ENCODE results near the gene AOPEP. TPM values are rescaled to one million over a fixed set of nuclear protein-coding genes. Genes with fewer than 3 reads are reported as not detected.

The AOPEP gene
- total RNA-seq, 1 experiment from 2014 or later: 15.0 TPM

GRCh38 chr9:95036676-95037075 lies 310.2 kb downstream of the AOPEP start:
- H3K79me1 ChIP-seq (ENCODE audit: insufficient read depth, low read depth, low read length, poor library complexity, severe bottlenecking): no peaks in the 10 kb centered on the region
- no peak overlapping the region for H2BK5ac ChIP-seq (ENCODE audit: insufficient read length, low read length)
- H3K23ac ChIP-seq (ENCODE audit: insufficient read length, low read depth, low read length): no peak overlapping the region
- no peaks in the 10 kb centered on the region for H3K27me3 Mint-ChIP-seq (ENCODE audit: low read depth)
- no peak overlapping the region for H2BK120ac ChIP-seq (ENCODE audit: low read depth, low read length, poor library complexity, severe bottlenecking)
- no CpG with 5 or more reads among the region's 2 CpGs for WGBS (ENCODE audit: extremely low coverage, insufficient read length, low lambda C conversion rate)
- no peak overlapping the region for H3K56ac ChIP-seq (ENCODE audit: insufficient read length, low read depth, low read length)
- H3K4ac ChIP-seq (ENCODE audit: low read depth, low read length): no peak overlapping the region
- H3K9me3 Mint-ChIP-seq: no peaks in the 10 kb centered on the region
- H2BK12ac ChIP-seq (ENCODE audit: insufficient read length, low read depth, low read length): no peak overlapping the region
- no peak overlapping the region for H4K8ac ChIP-seq (replicated peaks; ENCODE audit: insufficient read length, low read depth, low read length)
- H2AK5ac ChIP-seq (ENCODE audit: insufficient read length, low read length): no peak overlapping the region
- H3K14ac ChIP-seq (ENCODE audit: insufficient read depth, low read length): no peak overlapping the region
- H3K27me3 ChIP-seq (ENCODE audit: insufficient read depth, low read length): no peaks in the 10 kb centered on the region
- H4K91ac ChIP-seq (ENCODE audit: insufficient read length, low read depth, low read length): no peak overlapping the region
- no peaks in the 10 kb centered on the region for H3K79me2 ChIP-seq (ENCODE audit: insufficient read depth, low read length)
- H2AFZ ChIP-seq (ENCODE audit: low read length): no peak overlapping the region
- no peaks in the 10 kb centered on the region for H3K23me2 ChIP-seq (ENCODE audit: insufficient read length, low read depth, low read length, poor library complexity, severe bottlenecking)
- H3K18ac ChIP-seq (ENCODE audit: insufficient read length, low read depth, low read length): no peak overlapping the region
- H3K9me3 ChIP-seq (ENCODE audit: control insufficient read depth, low read depth, low read length): no peaks in the 10 kb centered on the region
- peaks cover 3 to 9% of the 10 kb centered on the region in 2 experiments; a peak in 3 of 4 replicates for H3K4me1 Mint-ChIP-seq
- H2BK15ac ChIP-seq (ENCODE audit: low read depth, low read length): no peak overlapping the region
- no peak overlapping the region for H3K4me2 ChIP-seq (ENCODE audit: insufficient read depth, insufficient read length, low read length)
- no peak overlapping the region for H2BK20ac ChIP-seq (ENCODE audit: low read depth, low read length, poor library complexity, severe bottlenecking)
- no peaks in the 10 kb centered on the region for H3K4me1 ChIP-seq (ENCODE audit: insufficient read depth, low read length)
- H3K27ac Mint-ChIP-seq: no peak overlapping the region
- H3K9ac ChIP-seq (ENCODE audit: extremely low read depth, insufficient read length, low read length): no peak overlapping the region
- H3K27ac ChIP-seq (ENCODE audit: insufficient read length, low read depth, low read length): no peak overlapping the region
- TF ChIP-seq CTCF (conservative IDR thresholded peaks at IDR 0.05): no peak
- no peaks in the 10 kb centered on the region; a peak in 1 of 7 replicates for H3K36me3 Mint-ChIP-seq (ENCODE audit: insufficient read depth in 1 of 3, low read depth in 3 of 3)
- no peak for DNase-seq
- H3K4me3 Mint-ChIP-seq: no peak overlapping the region
- H4K20me1 ChIP-seq (ENCODE audit: control insufficient read depth, insufficient read depth, insufficient read length): no peaks in the 10 kb centered on the region
- no peak overlapping the region for H4K5ac ChIP-seq (ENCODE audit: insufficient read length, low read depth, low read length)
- H3T11ph ChIP-seq (ENCODE audit: low read length): no peak overlapping the region
